ENCODE measurements around the gene LMX1A.

- no peak for TF ChIP-seq POLR2AphosphoS5 (IDR thresholded peaks at IDR 0.05; ENCODE audit: low read depth, low read length)
- no peak for TF ChIP-seq CTCF (IDR thresholded peaks at IDR 0.05)
- TF ChIP-seq SIN3A (IDR thresholded peaks at IDR 0.05; ENCODE audit: borderline replicate concordance, insufficient read depth, low read depth, low read length), result no peak
- TF ChIP-seq REST (IDR thresholded peaks at IDR 0.05; ENCODE audit: insufficient read depth in 1 of 2, low read depth in 2 of 2, low read length in 1 of 2), result no peak
- TF ChIP-seq TCF7L2 (IDR thresholded peaks at IDR 0.05; ENCODE audit: low read depth, low read length), result no peak
Observed at GRCh38 chr1:165161130-165161529, 195.4 kb downstream of the LMX1A start.

All from Panc1 (cell line).